H1 (cell line): ENCODE results near the gene SPR. TPM values are rescaled to one million over a fixed set of nuclear protein-coding genes. Genes with fewer than 3 reads are reported as not detected.

Source experiments
- CTCF ChIA-PET: fragments of 300-600 bp; sonication (Branson Sonifier 250); formaldehyde crosslinking; loops from one replicate; lab custom pipeline; 2021; ENCODE audit not compliant: partially characterized antibody; lab: Charles Lee
- POLR2A ChIA-PET: fragments of 300-600 bp; sonication (Branson Sonifier 250); formaldehyde crosslinking; loops from one replicate; lab custom pipeline; 2021; ENCODE audit warnings: inconsistent platforms; ENCODE audit not compliant: partially characterized antibody; lab: Charles Lee
- DNase-seq, 2 experiments: peaks; one replicate each; pipeline versions ENCODE4 v3.0.0 to v3.0.0-alpha.2; 2010 to 2022; ENCODE audit warnings: low spot score in 2 of 2, low read depth in 1 of 2, mixed read lengths in 1 of 2
- FAIRE-seq: peaks from 2 replicates; lab custom pipeline; 2011; peaks lifted over from hg19 to GRCh38; lab: Jason Lieb, UNC
- H2AFZ ChIP-seq: 2 replicates; pipeline ENCODE4 v1.8.1; 2012; ENCODE audit warnings: low read length, inconsistent platforms
- H2AK5ac ChIP-seq: 2 replicates; pipeline ENCODE4 v1.6.1; 2013; ENCODE audit warnings: low read depth, low read length
- H2BK120ac ChIP-seq: replicated peaks from 2 replicates; pipeline ENCODE3; 2013; ENCODE audit warnings: low read depth, low read length, inconsistent platforms
- H2BK12ac ChIP-seq: 2 replicates; pipeline ENCODE4 v1.6.1; 2013; ENCODE audit warnings: low read depth, low read length
- H2BK15ac ChIP-seq: 2 replicates; pipeline ENCODE4 v1.6.1; 2013; ENCODE audit warnings: low read length
- H2BK20ac ChIP-seq: 2 replicates; pipeline ENCODE4 v1.6.1; 2013; ENCODE audit warnings: low read length
- H2BK5ac ChIP-seq: 2 replicates; pipeline ENCODE4 v1.6.1; 2013; ENCODE audit warnings: low read depth, low read length
- H3K14ac ChIP-seq: 2 replicates; pipeline ENCODE4 v1.6.1; 2013; ENCODE audit warnings: inconsistent platforms; ENCODE audit not compliant: insufficient read length
- H3K18ac ChIP-seq: 2 replicates; pipeline ENCODE4 v1.6.1; 2013; ENCODE audit warnings: low read length; ENCODE audit errors: extremely low read depth
- H3K23ac ChIP-seq: 2 replicates; pipeline ENCODE4 v1.6.1; 2013; ENCODE audit warnings: inconsistent platforms; ENCODE audit not compliant: insufficient read length
- H3K23me2 ChIP-seq: 2 replicates; pipeline ENCODE4 v1.6.1; 2013; ENCODE audit warnings: low read depth, low read length
- H3K27ac ChIP-seq: 2 replicates; pipeline ENCODE4 v1.6.1; 2011; ENCODE audit warnings: low read depth, low read length, inconsistent platforms
- H3K27me3 ChIP-seq, 4 experiments: replicated peaks in 1 of 4; 1 replicate in 1 of 4; 2 replicates in 3 of 4; pipeline versions ENCODE4 v1.6.1 to v1.8.1; 2011 to 2013; ENCODE audit warnings: low read length in 3 of 4, mild to moderate bottlenecking in 3 of 4, inconsistent platforms in 2 of 4, mixed read lengths in 2 of 4, moderate library complexity in 1 of 4; ENCODE audit not compliant: control insufficient read depth in 3 of 4, insufficient read depth in 3 of 4; ENCODE audit errors: extremely low read depth in 1 of 4
- H3K36me3 ChIP-seq, 4 experiments: 2 replicates each; pipeline versions ENCODE4 v1.6.1 to v1.8.1; 2011 to 2013; ENCODE audit warnings: mild to moderate bottlenecking in 4 of 4, low read length in 3 of 4, moderate library complexity in 2 of 4, control low read depth in 1 of 4, inconsistent platforms in 1 of 4; ENCODE audit not compliant: insufficient read depth in 4 of 4, control insufficient read depth in 2 of 4
- H3K4ac ChIP-seq: replicated peaks from 2 replicates; pipeline ENCODE3; 2013; ENCODE audit warnings: low read length, low read depth, mixed read lengths, inconsistent platforms; ENCODE audit not compliant: insufficient read length
- H3K4me1 ChIP-seq, 4 experiments: replicated peaks in 1 of 4; 1 replicate in 1 of 4; 2 replicates in 3 of 4; pipeline versions ENCODE4 v1.6.1 to v1.8.1; 2011 to 2013; ENCODE audit warnings: low read length in 3 of 4, inconsistent platforms in 2 of 4, mixed read lengths in 1 of 4; ENCODE audit not compliant: insufficient read depth in 4 of 4, control insufficient read depth in 3 of 4
- H3K4me2 ChIP-seq, 2 experiments: 2 replicates each; pipeline versions ENCODE4 v1.6.1 to v1.8.1; 2011 to 2013; ENCODE audit warnings: low read depth in 2 of 2, low read length in 2 of 2, control low read depth in 1 of 2, inconsistent platforms in 1 of 2, mild to moderate bottlenecking in 1 of 2; ENCODE audit not compliant: insufficient read depth in 1 of 2
- H3K4me3 ChIP-seq, 4 experiments: fragments of 200-600, 300-600 bp in 1 of 4; sonication (generic), shearing (Covaris generic), sonication (Bioruptor Twin) in 1 of 4; 2 replicates each; pipeline versions ENCODE4 v1.5.1 to v1.8.1; 2011 to 2016; ENCODE audit warnings: low read length in 4 of 4, low read depth in 3 of 4, control low read depth in 2 of 4, inconsistent platforms in 2 of 4, mild to moderate bottlenecking in 2 of 4, mixed read lengths in 1 of 4, moderate library complexity in 1 of 4; ENCODE audit not compliant: insufficient read depth in 2 of 4; ENCODE audit errors: extremely low read depth in 1 of 4
- H3K56ac ChIP-seq: replicated peaks from 2 replicates; pipeline ENCODE3; 2013; ENCODE audit warnings: low read depth, mild to moderate bottlenecking, mixed read lengths, low read length, inconsistent platforms; ENCODE audit not compliant: insufficient read length
- H3K79me1 ChIP-seq: 2 replicates; pipeline ENCODE4 v1.6.1; 2013; ENCODE audit warnings: low read depth, low read length, control low read depth
- H3K79me2 ChIP-seq, 2 experiments: 2 replicates each; pipeline versions ENCODE4 v1.6.1 to v1.8.1; 2012 to 2013; ENCODE audit warnings: low read length in 2 of 2, mild to moderate bottlenecking in 2 of 2, inconsistent platforms in 1 of 2; ENCODE audit not compliant: insufficient read depth in 2 of 2, control insufficient read depth in 1 of 2
- H3K9ac ChIP-seq, 4 experiments: replicated peaks in 1 of 4; 1 replicate in 1 of 4; 2 replicates in 3 of 4; pipeline versions ENCODE4 v1.6.1 to v1.8.1; 2011 to 2013; ENCODE audit warnings: low read depth in 3 of 4, low read length in 3 of 4, control low read depth in 2 of 4, mild to moderate bottlenecking in 2 of 4, moderate library complexity in 2 of 4, inconsistent platforms in 1 of 4; ENCODE audit errors: extremely low read depth in 1 of 4
- H3K9me3 ChIP-seq, 2 experiments: 2 replicates each; pipeline versions ENCODE4 v1.6.1 to v1.8.1; 2012 to 2013; ENCODE audit warnings: mild to moderate bottlenecking in 2 of 2, moderate library complexity in 2 of 2, control low read depth in 1 of 2, inconsistent platforms in 1 of 2, low read depth in 1 of 2, low read length in 1 of 2, mixed read lengths in 1 of 2; ENCODE audit not compliant: insufficient read depth in 2 of 2
- H4K20me1 ChIP-seq, 2 experiments: replicated peaks in 1 of 2; 2 replicates each; pipeline versions ENCODE3 to v1.8.1; 2011 to 2013; ENCODE audit warnings: inconsistent platforms in 2 of 2, low read length in 2 of 2, mild to moderate bottlenecking in 1 of 2; ENCODE audit not compliant: insufficient read depth in 2 of 2, control insufficient read depth in 1 of 2
- H4K5ac ChIP-seq: 2 replicates; pipeline ENCODE4 v1.6.1; 2013; ENCODE audit warnings: low read length, low read depth, mixed read lengths, inconsistent platforms; ENCODE audit not compliant: insufficient read length
- H4K8ac ChIP-seq: 2 replicates; pipeline ENCODE4 v1.8.0; 2013; ENCODE audit warnings: mild to moderate bottlenecking, moderate library complexity, low read length, inconsistent platforms; ENCODE audit not compliant: insufficient read depth; ENCODE audit errors: extremely low read depth
- H4K91ac ChIP-seq: replicated peaks from 2 replicates; pipeline ENCODE3; 2013; ENCODE audit warnings: low read length, mixed read lengths, inconsistent platforms; ENCODE audit not compliant: insufficient read length
- CHD1 ChIP-seq: IDR thresholded peaks from 2 replicates; pipeline ENCODE4 v1.6.1; 2012; ENCODE audit warnings: low read depth, low read length, improper control_type of control experiment
- EZH2 ChIP-seq: fragments of 200-600 bp; sonication (generic); IDR thresholded peaks from 2 replicates; pipeline ENCODE4 v1.7.1; 2012; ENCODE audit warnings: low read depth, mild to moderate bottlenecking, moderate library complexity, low read length, inconsistent platforms; ENCODE audit not compliant: severe bottlenecking
- POLR2A ChIP-seq, 2 experiments: IDR thresholded peaks; 1 replicate in 1 of 2; 2 replicates in 1 of 2; pipeline ENCODE4 v1.6.1; 2011; ENCODE audit warnings: low read depth in 2 of 2, low read length in 2 of 2, mild to moderate bottlenecking in 2 of 2; ENCODE audit errors: control extremely low read depth in 1 of 2
- USF2 ChIP-seq: IDR thresholded peaks from 2 replicates; pipeline ENCODE4 v1.6.1; 2011; ENCODE audit warnings: low read length, improper control_type of control experiment
- WGBS, 2 experiments: shearing (Covaris generic) in 1 of 2; methylation state at CpG; one replicate each; pipeline versions ENCODE4 v1.1.6 to v1.1.7; 2013 to 2015; ENCODE audit warnings: low lambda C conversion rate in 2 of 2, mixed read lengths in 2 of 2, inconsistent platforms in 1 of 2, low coverage in 1 of 2, missing lambda C conversion rate in 1 of 2; ENCODE audit not compliant: insufficient replicate concordance in 2 of 2, insufficient coverage in 1 of 2, insufficient read length in 1 of 2; ENCODE audit errors: extremely low coverage in 1 of 2, missing lambda C conversion rate in 1 of 2; 5-methylcytosine and 5-hydroxymethylcytosine counted together
- polyA plus RNA-seq, 7 experiments: library from polyadenylated mRNA; depleted of rRNA in 3 of 7; stranded (reverse) in 5 of 7; unstranded in 2 of 7; fragments of >200 nt in 5 of 7; fragments of 200-250 nt in 2 of 7; gene quantifications; 1 replicate in 5 of 7; 2 replicates in 1 of 7; 4 replicates in 1 of 7; pipeline versions ENCODE4 v1.2.1 to v1.2.3, GENCODE V29; 2011 to 2013; ENCODE audit warnings: missing spikeins in 2 of 7, mixed read lengths in 2 of 7
- total RNA-seq: library from RNA; stranded (reverse); fragmentation: NEBNext Ultra II Directional; extraction: Animal tissue kit (Norgen Biotek cat#: 25700); gene quantifications from 2 replicates; pipeline ENCODE4 v1.2.1, GENCODE V29; 2021

SPR gene
- total and polyA plus RNA-seq, 2 of the 8 experiments (the other 6 are each of a cell fraction or from before 2014, with no cell fraction given) = 4.5 to 11.5 TPM

- Histone ChIP-seq H3K23ac (no peak overlapping the region), H3K23me2 (peaks cover 7% of the 10 kb centered on the region; the same call in 1 of the 2 replicates), H3K27ac (no peak overlapping the region), H3K79me1 (no peaks in the 10 kb centered on the region), H4K5ac (no peak overlapping the region), H3K4me3 (no peak overlapping the region), H4K91ac (no peak overlapping the region), H2BK15ac (no peak overlapping the region), H2AK5ac (no peak overlapping the region), H3K18ac (no peak overlapping the region), H2AFZ (no peak overlapping the region), H4K20me1 (peaks cover 4 to 16% of the 10 kb centered on the region in 2 experiments), H3K27me3 (peaks cover 67 to 87% (median 81%) of the 10 kb centered on the region in 4 experiments), H2BK20ac (no peak overlapping the region), H3K4me2 (0 out of 4 replicates have a peak overlapping the region, but pooled peaks of 1 of the 2 experiments have one; percentile 15), H3K4ac (no peak overlapping the region), H2BK5ac (no peak overlapping the region), H3K36me3 (peaks cover 0 to 2% (median 0%) of the 10 kb centered on the region in 4 experiments; a peak in 1 of 8 replicates), H3K4me1 (peaks cover 6 to 25% (median 11%) of the 10 kb centered on the region in 4 experiments), H2BK12ac (no peak overlapping the region), H2BK120ac (no peak overlapping the region), H3K14ac (no peak overlapping the region), H3K9me3 (peaks cover 0 to 4% of the 10 kb centered on the region in 2 experiments; a peak in 1 of 4 replicates), H3K56ac (no peak overlapping the region), H3K9ac (no peak overlapping the region), H4K8ac (no peak overlapping the region), H3K79me2 (no peaks in the 10 kb centered on the region)
- TF ChIP-seq POLR2A (IDR thresholded peaks at IDR 0.05; ENCODE audit: control extremely low read depth in 1 of 2, low read depth in 2 of 2, low read length in 2 of 2) (no peak), EZH2 (no peak), USF2 (no peak), CHD1 (no peak)
- DNase-seq (no peak), FAIRE-seq (no peak)
- WGBS, 2 experiments = 69% methylated on average over 6 of the region's 6 CpGs; no CpG with 5 or more reads in 1 of the 2 experiments
- POLR2A ChIA-PET = interaction anchor here (0.8 to 3.2 kb wide), 8 partner anchors 9 to 145 kb away, joined by 3 to 18 read pairs (median 4); partner anchors contain the start of genes EMX1 and SFXN5
- CTCF ChIA-PET = interaction anchor here (0.9 to 24.3 kb wide), 17 partner anchors 10 to 250 kb away, joined by 3 to 497 read pairs (median 5); partner anchors contain the start of genes EMX1 and SPR
Observed at GRCh38 chr2:72926811-72927465, 39.7 kb downstream of the SPR start.
